AG10803 (cell line): ENCODE data around the gene ZDHHC14.

Experiments used
- DNase-seq: peaks from one replicate; pipeline ENCODE4 v3.0.0; 2010; ENCODE audit warnings: low read depth
- H3K4me3 ChIP-seq: 2 replicates; pipeline ENCODE4 v1.5.1; 2011; ENCODE audit warnings: mild to moderate bottlenecking, low read length, control low read depth
- TF ChIP-seq, protein P1 (sequence below): conservative IDR thresholded peaks from 2 replicates; pipeline ENCODE4 v1.5.1; 2011; ENCODE audit warnings: mild to moderate bottlenecking, low read length, control low read depth, inconsistent platforms

ZDHHC14 gene

DNA sequence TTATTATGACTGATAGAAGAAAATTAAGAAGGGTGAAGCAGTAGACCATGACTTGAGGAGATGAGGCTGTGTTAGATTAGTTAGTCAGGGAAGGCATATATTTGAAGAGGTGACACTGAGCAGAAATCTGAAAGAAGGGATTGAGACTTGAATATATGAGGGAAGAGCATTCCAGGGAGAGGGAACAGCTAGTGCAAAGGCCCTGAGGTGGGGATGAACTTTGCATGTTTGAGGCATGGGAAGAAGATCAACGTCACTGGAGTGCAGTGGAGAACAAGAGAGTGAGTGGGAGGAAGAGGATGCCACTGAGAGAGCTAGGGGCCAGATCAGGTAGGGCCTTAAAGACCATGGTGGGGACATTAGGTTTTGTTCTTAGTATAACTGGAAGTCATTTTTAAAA, 119.0 kb downstream of the ZDHHC14 start:
- TF ChIP-seq, protein P1, sequence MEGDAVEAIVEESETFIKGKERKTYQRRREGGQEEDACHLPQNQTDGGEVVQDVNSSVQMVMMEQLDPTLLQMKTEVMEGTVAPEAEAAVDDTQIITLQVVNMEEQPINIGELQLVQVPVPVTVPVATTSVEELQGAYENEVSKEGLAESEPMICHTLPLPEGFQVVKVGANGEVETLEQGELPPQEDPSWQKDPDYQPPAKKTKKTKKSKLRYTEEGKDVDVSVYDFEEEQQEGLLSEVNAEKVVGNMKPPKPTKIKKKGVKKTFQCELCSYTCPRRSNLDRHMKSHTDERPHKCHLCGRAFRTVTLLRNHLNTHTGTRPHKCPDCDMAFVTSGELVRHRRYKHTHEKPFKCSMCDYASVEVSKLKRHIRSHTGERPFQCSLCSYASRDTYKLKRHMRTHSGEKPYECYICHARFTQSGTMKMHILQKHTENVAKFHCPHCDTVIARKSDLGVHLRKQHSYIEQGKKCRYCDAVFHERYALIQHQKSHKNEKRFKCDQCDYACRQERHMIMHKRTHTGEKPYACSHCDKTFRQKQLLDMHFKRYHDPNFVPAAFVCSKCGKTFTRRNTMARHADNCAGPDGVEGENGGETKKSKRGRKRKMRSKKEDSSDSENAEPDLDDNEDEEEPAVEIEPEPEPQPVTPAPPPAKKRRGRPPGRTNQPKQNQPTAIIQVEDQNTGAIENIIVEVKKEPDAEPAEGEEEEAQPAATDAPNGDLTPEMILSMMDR: no peak
- no peak for DNase-seq
- no peak overlapping the region for H3K4me3 ChIP-seq

DNA sequence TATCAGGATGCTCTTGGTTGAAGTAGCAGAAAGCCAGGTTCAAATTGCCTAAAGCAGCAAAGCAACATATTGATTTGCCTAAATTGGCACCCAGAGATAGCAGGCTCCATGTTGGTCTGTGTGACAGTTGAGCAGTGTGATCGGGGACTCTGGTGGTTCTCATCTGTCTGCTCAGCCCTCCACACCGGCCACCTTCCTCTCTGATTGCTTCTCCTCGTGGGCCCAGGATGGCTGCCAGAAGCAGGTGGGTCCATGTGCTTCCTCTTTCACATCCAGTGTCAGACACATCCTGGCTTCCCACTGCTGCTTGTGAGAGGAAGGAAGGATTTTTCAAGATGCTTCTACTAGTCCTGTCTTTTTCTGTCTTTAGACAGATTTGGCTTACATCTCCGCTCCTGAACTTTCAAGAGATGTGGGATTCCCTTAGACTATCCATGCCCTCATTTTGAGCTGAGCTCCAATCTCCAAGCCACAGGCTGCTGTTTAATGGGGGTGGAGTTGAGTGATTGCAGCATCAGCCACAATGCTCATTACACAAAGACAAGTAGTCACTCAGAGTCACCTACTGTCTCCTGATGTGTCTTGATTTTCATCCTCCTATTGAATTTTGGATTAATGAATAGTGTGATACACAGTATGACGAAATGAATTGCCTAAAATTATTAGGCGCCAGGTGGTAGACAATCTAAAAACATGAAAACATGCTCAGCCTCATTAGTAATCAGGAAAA, 122.2 kb downstream of the ZDHHC14 start:
- TF ChIP-seq, protein P1: no peak
- no peak overlapping the region for H3K4me3 ChIP-seq
- no peak for DNase-seq

DNA sequence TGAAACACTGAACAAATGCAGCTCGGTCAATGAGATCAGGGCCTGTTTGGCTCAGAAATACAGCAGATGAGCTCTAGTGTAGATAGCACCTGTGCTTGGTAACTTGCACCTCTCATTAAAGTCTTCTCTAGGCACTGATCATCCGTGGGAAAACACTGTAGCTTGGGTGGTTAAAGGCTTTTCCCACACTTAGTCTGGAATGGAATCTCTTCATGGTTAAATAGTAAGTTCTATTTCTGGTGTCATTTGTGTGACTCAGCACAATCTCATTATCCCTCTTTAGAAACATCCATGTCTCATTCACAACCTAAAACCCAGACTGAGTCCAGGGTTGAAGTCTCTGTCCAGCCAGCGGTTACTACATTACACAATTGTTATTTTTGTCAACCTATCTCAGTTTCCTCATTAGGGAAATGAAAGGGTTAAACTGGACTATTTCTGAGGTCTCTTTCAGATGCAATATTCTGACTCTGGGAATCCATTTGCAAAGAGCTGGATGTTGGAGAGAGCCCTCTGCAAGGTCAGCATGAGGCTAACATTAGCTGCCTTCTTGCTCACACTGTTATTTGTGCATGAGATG, 125.0 kb downstream of the ZDHHC14 start:
- no peak for DNase-seq
- H3K4me3 ChIP-seq: no peak overlapping the region
- TF ChIP-seq, protein P1: no peak

DNA sequence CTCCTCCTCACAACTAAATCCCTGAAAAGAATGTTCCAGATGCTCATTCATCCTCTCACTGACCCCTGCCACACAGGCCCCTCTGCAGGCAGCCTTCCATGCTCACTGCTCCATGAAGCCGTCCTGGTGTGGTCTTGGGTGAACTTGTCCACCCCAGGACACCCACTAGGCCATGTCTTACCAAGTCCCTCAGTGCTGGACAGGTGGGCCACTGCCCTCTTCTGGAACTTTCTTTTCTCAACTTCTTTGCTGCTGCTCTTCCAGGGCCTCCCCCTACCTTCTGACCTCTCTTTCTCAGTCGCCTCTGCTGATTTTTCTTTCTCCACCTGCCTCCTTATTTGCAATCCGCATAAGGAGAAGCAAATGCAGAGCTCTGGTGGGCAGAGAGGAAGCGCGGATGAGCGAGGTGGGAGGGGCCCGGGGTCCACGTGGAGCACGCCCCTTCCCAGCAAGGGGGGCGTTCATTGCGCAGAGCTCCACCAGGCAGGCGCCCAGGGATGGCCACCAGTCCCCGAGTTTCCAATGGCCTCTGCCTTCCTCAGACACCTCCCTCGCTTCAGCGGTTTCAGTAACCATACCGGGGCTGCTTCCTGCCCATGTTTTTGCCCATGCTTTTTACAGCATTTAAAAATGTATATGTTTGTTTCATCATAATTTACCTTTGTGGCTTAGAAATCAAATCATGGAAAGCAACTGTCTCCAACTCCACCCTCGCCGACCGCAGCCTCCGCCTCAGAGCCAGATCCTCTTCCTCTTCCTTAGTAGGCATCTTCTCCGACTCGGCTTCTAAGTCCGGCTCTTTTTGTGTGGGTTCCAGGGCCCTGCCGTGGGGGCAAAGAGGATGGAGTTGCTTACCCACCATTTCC, 129.6 kb downstream of the ZDHHC14 start:
- no peak overlapping the region for H3K4me3 ChIP-seq
- TF ChIP-seq, protein P1: no peak
- DNase-seq: no peak

DNA sequence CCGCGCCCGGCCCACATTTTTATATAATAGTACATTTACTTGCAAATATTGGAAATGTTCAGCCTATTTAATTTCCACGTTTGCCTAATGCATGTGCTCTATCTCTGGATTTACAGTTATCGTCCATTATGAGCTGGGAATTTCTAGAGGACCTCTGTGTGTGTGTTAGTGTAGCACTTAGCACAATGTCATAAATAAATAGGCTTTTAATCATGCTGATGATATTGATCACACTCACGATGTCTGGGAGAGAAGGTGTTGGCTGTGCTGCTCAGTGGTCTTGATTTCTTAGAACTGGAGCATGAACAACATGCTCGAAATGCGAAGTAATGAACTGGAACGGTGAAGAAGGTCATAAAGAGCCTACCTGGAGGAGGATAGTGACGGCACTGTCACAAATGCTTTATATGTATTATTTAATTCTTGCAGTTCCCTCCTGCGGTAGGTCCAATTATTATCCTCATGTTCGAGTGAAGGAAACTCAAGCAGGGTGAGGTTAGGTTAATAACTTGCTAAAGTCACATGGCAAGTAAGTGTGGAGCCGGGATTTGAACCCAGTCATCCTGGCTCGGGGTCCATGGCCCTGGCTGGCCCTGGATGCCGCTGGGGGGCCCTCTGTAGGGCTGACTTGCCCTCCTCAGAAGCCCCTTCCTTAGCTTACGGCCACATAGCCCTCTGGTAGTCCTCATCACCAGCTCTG, 130.8 kb downstream of the ZDHHC14 start:
- no peak overlapping the region for H3K4me3 ChIP-seq
- TF ChIP-seq, protein P1: no peak
- DNase-seq: no peak

DNA sequence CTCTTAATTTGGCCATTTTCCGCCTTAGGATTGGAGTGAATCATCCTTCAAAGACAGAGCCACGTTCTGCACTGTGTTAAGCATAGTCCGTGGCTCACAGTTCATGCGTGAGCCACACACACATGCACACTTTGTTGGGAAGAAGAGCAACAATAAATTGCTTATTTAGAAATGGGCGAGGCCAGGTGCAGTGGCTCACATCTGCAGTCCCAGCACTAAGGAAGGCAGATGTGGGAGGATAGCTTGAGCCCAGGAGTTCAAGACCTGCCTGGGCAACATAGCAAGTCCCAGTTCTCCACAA, 131.3 kb downstream of the ZDHHC14 start:
- no peak overlapping the region for H3K4me3 ChIP-seq
- TF ChIP-seq, protein P1: no peak
- no peak for DNase-seq
